Measurements from ENCODE around the gene POLD4.

DNA sequence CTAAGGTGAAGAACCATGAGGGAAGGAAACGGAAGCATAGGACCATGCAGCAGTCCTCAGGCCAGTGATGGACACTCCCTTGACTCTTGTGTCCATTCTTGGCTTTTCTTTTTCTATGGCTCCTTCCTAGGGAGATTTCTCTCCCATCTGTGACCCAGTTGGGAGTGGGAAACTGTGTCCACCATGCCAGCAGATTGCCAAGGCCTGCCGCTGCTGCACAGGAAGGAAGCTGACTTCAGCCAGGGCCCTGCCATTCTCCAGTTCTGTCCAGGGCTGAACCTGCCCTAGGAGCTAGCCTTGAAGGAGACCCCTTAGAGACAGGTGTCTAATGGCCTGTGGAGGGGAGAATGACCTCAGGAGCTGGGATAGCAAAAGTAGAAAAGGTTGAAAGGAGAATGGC lies 32.7 kb downstream of the POLD4 start:
- TF ChIP-seq, protein P1, sequence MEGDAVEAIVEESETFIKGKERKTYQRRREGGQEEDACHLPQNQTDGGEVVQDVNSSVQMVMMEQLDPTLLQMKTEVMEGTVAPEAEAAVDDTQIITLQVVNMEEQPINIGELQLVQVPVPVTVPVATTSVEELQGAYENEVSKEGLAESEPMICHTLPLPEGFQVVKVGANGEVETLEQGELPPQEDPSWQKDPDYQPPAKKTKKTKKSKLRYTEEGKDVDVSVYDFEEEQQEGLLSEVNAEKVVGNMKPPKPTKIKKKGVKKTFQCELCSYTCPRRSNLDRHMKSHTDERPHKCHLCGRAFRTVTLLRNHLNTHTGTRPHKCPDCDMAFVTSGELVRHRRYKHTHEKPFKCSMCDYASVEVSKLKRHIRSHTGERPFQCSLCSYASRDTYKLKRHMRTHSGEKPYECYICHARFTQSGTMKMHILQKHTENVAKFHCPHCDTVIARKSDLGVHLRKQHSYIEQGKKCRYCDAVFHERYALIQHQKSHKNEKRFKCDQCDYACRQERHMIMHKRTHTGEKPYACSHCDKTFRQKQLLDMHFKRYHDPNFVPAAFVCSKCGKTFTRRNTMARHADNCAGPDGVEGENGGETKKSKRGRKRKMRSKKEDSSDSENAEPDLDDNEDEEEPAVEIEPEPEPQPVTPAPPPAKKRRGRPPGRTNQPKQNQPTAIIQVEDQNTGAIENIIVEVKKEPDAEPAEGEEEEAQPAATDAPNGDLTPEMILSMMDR (IDR thresholded peaks at IDR 0.05), result no peak
- no peak for TF ChIP-seq POLR2A (IDR thresholded peaks at IDR 0.05)
